ENCODE data around the gene STIL.
"Not testable (repeated sequence)": the region's sequence is repeated elsewhere in the genome, so short reads cannot be mapped to it uniquely, and the experiment has no call there.

STIL gene

DNA sequence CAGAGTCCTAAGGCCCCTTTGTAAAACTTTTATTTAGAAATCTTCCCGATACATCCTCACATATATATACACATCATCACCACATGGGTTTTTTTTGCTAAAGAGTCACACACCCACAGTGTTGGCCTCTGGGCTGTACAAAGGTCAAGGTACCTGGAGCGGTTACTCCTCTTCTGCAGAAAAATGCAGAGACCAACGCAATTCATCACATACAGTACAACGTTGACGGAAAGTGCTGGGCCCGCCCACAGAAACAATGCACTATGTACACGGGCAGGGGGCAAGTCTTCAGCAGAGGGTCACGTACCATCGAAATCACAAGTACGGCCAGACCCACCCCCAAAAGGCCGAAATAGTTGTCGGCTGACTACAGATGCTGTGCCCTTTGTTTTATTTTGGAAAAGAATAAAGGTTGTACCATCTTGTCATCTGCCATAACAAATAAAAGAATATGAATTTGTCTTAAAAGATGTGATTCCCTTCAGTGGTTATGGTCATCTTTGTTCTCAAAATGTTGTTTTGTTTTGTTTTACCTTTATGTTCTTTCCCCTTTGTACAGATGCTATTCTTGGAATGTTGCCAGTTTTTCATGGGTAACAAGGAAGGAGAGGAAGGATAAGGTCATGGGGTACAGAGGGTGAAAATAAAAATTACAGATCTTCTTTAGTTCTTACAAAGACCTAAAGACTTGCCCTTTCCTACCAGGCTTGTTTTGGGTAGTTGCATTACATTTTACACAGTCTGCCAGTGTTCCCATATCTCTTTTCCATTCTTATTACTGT lies 97.5 kb downstream of the STIL start:
- no peak for DNase-seq

DNA sequence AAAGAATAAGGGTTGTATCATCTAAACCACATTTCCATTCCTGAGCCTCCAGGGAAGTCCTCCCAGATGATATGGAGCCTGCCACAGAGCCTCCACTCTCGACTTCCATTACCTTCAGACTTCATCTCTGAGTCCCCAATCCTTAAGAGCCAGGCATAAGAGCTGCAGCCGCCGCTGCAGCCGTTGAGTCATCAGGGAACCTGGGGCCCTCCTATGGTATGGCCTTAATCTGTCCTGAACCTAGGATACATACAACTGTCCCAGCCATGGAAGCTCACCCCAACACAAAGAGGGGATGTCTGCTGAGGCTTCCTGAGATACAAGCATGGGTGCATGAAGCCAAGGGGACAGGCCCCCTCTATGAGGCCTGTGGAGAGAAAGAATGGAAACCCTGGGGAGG lies 98.2 kb downstream of the STIL start:
- DNase-seq, result no peak

DNA sequence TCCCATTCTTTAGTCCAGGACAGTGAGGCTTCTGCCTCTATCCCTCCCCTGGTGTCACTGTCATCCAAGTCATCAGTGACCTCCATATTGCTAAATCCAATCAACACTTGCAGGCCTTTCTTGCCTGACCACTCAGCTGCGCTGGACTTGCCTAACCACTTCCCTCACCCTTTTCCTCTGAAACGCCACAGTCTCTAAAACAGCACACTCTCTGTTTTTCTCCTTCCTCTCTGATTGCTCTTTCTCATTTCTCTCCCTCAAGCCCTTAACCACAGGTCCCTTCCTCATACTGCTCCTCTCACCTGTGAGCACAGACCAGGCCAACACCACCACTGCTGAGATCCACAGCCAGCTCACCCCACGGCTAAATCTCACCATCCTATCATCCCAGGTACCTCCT lies 99.4 kb downstream of the STIL start:
- DNase-seq, result no peak

DNA sequence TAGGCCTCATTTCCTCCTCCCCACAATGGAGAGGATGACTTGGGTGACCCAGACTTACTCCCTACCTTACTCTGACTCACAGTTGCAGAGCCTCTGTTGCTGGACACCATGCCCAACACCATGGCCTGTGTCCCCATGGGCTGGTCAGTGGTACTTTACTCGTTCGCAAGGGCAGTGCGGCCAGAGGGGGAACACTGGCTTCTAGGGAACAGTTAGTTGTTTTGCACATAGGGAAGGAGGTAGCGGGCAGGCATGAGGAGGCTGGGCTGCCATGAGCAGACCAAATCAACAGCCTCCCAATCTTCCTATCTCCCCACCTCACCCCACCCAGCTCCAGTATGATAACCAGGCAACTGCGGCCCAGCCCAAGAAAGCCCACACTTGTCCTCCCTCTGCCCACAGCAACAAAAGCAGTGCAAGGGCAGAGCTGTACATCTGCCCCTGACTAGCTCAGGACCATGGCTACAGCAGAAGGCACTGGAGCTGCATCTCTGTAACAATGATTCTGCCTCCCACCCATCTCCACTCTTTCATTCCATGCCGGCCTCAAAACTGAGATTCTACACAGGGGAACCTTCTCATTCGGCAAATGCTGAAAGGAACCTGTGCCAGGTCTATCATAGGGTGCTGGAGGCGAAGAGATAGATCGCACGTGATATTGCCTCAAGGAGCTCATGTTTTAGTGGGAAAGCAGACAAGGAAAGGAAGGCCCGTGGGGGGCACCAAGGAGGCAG lies 100.5 kb downstream of the STIL start:
- no peak for DNase-seq

DNA sequence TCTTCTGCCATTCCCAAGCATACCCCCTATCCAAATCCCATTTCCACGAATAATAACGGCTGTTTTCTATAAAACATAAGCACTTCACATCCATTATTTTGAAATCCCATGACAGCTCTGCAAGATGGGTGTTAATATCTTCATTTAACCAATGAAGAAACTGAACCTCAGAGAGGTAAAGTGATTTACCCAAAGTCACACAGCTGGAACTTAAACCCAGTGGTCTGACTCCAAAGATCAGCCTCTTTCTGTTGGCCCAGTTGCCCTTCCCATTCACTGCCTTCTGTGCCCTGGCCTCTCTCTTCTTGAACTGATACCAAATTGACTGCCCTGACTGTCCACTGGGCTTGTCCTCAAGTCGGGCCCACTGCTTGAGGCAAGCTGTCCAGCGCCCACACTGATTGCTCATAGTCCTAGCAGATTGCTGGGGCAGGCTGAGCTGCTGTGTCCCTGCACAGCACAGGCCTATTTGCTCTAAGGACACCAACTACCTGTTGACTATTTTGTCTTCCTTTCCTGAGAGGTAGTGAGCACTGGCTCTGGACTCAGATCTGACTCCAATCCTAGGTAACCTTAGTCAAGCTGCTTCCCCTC lies 101.2 kb downstream of the STIL start:
- DNase-seq, result no peak

DNA sequence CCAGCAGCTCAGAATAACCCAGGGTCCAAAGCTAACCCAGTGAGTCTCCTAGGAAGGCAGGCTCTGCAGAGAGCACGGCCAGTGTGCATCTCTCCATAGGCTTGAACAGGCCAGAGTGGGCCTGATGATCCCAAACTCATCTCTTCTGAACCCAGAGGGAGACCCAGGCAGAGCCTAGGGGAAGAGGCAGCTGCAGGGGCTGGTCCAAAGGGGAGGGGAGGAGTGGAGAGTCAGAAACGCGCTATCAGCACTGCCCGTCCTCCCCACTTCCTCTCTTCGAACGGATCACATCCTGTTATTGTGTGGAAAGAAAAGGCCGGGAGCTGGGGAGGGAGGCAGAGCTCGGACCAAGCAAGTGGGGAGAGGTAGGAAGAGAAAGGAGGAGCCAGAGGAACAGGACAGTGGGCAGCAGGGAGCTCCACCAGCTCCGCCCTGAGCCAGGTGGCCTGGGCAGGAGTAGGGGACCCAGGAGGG lies 102.1 kb downstream of the STIL start:
- no peak for DNase-seq

DNA sequence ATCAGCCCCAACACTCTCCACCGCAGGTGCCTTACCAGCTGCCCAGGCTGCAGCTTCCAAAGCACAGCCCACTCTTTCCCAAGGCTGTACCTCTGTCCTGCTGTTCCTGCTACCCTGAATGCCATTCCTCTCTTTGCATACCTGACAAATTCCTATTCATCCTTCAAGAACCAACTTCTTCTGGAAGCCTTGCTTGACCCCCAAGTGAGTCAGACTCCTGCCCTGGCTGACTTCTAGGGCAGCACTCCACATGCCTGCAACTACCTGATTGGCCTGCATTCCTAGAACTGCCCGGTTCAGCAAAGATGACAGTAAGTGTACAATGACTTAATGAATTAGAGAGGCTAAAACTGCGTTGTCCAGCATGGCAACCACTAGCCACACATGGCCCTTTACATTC lies 103.3 kb downstream of the STIL start:
- DNase-seq, result no peak

DNA sequence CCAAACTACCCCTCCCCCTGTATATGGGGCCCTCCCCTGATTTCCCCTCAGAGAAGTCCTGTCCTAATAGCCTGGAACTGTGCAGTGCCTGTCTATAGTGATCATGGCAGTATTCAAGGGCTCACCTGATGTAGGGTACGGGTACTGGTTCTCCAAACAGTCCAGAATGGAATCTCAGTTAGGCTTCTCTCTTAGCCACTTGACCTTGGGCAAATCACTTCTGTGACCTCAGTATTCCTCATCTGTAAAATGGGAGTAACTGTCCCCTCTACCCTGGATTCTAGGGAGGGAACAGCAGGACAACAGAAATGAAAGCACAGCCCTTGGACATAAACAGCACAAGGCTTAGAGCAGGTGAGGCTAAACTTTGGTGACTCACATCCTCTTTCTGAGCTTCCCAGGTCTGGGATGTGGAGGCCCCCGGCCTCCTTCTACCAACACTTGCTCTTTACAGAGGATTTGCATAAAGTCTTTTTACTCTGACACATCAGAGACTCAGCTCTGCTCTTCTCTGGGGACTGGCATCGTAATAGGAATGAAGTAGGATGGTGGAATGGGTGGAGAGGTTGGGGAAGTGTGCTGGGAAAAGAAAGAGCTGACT lies 104.1 kb downstream of the STIL start:
- DNase-seq, result no peak

DNA sequence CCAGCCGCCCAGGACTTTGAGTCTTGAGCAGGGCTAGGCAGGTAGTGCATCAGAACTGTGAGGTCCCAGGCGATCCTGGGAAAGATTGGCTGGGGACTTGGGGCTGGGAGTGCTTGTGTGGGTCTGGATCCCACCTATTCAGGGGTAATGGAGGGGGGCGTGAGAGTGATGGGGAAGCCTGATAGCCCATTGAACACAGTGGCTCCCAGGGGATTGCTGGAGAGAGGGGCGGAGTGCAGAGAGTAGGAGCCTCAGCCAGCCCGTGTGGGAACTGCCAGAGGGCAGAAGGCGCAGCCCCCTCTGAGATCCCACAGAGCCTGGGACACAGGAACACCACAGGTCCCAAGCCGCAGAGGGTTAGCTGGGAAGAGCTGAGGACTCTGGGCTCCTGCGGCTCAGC lies 104.9 kb downstream of the STIL start:
- DNase-seq, result no peak

DNA sequence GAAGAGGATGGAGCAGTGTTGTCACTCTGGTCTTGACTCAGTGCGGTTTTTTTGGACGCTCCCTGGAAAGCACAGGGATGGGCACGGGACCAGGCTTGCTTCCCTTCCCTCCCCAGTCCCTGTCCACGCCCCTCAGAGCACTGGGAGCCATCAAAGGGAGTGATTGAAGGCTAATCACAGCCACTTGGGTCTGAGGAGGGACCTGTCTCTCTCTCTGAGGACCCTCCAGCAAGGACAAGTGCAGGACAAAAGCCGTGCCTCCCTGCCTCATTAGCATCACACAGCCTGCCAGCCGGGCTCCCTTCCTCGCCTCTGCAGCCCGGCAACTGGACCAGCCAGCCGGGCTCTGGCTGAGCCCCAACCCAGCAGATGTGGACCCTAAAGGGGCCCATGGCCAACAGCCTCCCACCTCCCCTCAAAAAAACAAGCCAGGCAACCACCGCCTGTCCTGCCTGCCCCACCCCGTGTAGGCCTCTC lies 105.5 kb downstream of the STIL start:
- DNase-seq, result no peak

DNA sequence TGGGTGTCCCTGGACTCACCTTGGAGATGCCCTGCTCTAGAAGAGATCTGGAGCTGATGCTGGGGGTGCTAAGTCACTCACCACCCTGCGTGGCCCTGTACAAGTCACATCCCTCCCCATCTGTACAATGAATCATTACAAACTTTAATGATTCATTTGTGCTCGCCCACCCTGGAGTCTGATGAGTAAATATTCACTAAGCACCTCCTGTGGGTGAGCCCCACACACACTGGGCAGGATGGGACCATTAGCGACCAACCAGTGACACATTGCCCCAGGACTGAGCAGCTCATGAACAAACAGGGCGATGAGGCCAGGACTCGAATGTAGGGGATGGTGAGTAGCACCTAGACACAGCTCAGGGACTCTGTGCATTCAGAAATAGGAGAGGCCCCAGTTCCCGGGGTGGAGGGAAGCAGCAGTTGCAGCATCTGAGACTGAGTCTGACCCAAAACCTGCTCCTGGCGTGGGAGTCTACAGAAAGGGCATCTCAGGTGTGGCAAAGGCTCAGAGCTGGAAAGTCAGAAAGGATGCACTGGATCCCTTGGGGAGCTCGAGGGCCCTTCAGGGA lies 106.1 kb downstream of the STIL start:
- no peak for DNase-seq

DNA sequence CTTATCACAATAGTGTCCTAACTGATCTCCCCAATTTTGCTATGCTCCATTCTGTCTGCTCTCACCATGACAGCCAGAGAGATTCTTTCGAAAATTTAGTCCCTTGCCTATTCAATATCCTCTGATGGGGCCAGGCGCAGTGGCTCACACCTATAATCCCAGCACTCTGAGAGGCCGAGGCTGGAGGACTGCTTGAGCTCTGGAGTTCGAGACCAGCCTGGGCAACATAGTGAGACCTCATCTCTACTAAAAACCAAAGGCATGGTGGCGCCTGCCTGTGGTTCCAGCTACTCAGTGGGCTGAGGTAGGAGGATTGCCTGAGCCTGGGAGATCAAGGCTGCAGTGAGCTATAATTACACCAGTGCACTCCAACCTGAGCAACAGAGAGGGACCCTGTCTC lies 108.0 kb downstream of the STIL start:
- no peak for DNase-seq

DNA sequence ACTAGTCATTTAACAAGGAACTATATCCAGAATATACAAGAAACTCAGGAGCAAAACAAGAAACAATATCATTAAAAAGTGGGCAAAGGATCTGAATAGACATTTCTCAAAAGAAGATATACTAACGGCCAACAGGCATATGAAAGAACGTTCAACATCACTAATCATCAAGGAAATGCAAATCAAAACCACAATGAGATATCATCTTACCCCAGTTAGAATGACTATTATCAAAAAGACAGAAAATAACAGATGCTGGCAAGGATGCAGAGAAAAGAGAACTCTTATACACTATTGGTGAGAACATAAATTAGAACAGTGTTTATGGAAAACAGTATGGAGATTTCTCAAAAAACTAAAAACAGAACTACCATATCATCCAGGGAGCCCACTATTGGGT lies 110.4 kb downstream of the STIL start:
- not testable (repeated sequence) for DNase-seq

DNA sequence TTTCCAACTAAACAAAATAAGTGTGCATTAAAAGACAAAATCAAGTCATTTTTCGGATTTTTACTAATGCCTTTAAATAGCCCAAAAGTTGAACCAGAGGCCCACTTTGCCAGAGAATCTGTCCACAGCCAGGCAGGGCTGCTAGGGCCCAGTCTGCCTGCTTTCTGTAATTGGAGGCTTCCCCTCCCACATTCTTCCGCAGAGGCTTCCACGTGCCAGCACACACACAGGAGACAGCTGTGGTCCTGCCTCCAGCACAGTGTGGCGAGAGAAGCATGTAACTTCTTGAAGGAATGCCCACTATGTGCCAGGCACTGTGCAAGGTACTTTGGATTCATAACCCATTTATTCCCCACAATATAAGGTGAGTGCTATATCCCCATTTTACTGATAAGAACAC lies 112.8 kb downstream of the STIL start:
- DNase-seq, result no peak
